Ishikawa (cell line): ENCODE results near the gene DAP.

Experiments used
- CEBPB ChIP-seq: IDR thresholded peaks from 2 replicates; pipeline ENCODE4 v1.6.1; 2012
- FOXM1 ChIP-seq: IDR thresholded peaks from 2 replicates; pipeline ENCODE4 v1.6.1; 2012; ENCODE audit warnings: low read depth, borderline replicate concordance
- REST ChIP-seq: IDR thresholded peaks from 2 replicates; pipeline ENCODE4 v1.6.1; 2012; ENCODE audit warnings: low read depth, mild to moderate bottlenecking

DNA sequence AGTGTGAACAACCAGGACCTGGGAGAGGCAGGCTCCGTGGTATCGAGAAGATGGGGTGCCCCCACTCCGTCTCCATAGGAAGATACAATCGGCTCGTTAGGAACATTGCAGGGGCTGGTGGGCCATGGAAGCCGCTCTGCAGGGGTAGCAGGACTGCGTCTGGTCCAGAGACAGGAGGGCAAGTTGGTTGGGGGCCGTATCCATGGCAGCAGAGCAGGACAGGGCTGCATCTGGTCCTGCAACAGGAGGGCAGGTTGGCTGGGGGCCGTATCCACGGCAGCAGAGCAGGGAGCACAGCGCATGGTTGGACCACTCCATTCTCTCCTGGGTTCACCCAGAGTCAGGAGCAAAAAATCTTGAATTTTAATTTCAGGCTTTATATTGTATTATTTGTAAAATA is 99.0 kb downstream of the DAP start:
- no peak for TF ChIP-seq REST
- TF ChIP-seq FOXM1: no peak
- no peak for TF ChIP-seq CEBPB
